Measurements from ENCODE around the gene CYTH2. TPM values are rescaled to one million over a fixed set of nuclear protein-coding genes. Genes with fewer than 3 reads are reported as not detected.

The CYTH2 gene
- total RNA-seq, 1 donor from 2014 or later, result 50.3 TPM

GRCh38 chr19:48497728-48498594 is 28.8 kb downstream of the CYTH2 start:
- Histone ChIP-seq H3K4me1 (peaks cover 14% of the 10 kb centered on the region), H3K9ac (no peak overlapping the region), H3K4me3 (no peak overlapping the region), H3K9me3 (ENCODE audit: low read depth) (no peaks in the 10 kb centered on the region), H2AFZ (replicated peaks) (no peak overlapping the region), H3K27ac (no peak overlapping the region), H3K79me2 (ENCODE audit: low read depth) (no peaks in the 10 kb centered on the region), H3K36me3 (no peaks in the 10 kb centered on the region), H4K20me1 (ENCODE audit: low read depth) (peaks cover 4% of the 10 kb centered on the region), H3F3A (ENCODE audit: low read depth) (peaks cover 39% of the 10 kb centered on the region), H3K27me3 (peaks cover 20% of the 10 kb centered on the region), H3K4me2 (no peak overlapping the region)
- Mint-ChIP-seq H3K36me3 (peaks cover 1% of the 10 kb centered on the region), H3K27me3 (ENCODE audit: insufficient read depth, low read depth) (peaks cover 13% of the 10 kb centered on the region), H3K4me3 (no peak overlapping the region), H3K27ac (no peak overlapping the region), H3K4me1 (peaks cover 30% of the 10 kb centered on the region), H3K9me3 (no peaks in the 10 kb centered on the region)
- TF ChIP-seq, protein P1, sequence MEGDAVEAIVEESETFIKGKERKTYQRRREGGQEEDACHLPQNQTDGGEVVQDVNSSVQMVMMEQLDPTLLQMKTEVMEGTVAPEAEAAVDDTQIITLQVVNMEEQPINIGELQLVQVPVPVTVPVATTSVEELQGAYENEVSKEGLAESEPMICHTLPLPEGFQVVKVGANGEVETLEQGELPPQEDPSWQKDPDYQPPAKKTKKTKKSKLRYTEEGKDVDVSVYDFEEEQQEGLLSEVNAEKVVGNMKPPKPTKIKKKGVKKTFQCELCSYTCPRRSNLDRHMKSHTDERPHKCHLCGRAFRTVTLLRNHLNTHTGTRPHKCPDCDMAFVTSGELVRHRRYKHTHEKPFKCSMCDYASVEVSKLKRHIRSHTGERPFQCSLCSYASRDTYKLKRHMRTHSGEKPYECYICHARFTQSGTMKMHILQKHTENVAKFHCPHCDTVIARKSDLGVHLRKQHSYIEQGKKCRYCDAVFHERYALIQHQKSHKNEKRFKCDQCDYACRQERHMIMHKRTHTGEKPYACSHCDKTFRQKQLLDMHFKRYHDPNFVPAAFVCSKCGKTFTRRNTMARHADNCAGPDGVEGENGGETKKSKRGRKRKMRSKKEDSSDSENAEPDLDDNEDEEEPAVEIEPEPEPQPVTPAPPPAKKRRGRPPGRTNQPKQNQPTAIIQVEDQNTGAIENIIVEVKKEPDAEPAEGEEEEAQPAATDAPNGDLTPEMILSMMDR (IDR thresholded peaks at IDR 0.05), result no peak
- DNase-seq (ENCODE audit: low spot score), result no peak

- peaks cover 4% of the 10 kb centered on the region for H4K20me1 ChIP-seq (ENCODE audit: low read depth)
- DNase-seq (ENCODE audit: low spot score), result no peak
- no peak overlapping the region for H3K4me3 ChIP-seq
- H3K36me3 ChIP-seq, result no peaks in the 10 kb centered on the region
- H3K4me3 Mint-ChIP-seq, result no peak overlapping the region
- peaks cover 40% of the 10 kb centered on the region for H3F3A ChIP-seq (ENCODE audit: low read depth)
- H3K9me3 ChIP-seq (ENCODE audit: low read depth), result no peaks in the 10 kb centered on the region
- H2AFZ ChIP-seq (replicated peaks), result no peak overlapping the region
- H3K9ac ChIP-seq, result no peak overlapping the region
- H3K27me3 ChIP-seq, result peaks cover 17% of the 10 kb centered on the region
- peaks cover 1% of the 10 kb centered on the region for H3K36me3 Mint-ChIP-seq
- H3K4me1 Mint-ChIP-seq, result peaks cover 33% of the 10 kb centered on the region
- no peak overlapping the region for H3K4me2 ChIP-seq
- no peak overlapping the region for H3K27ac Mint-ChIP-seq
- no peaks in the 10 kb centered on the region for H3K9me3 Mint-ChIP-seq
- H3K79me2 ChIP-seq (ENCODE audit: low read depth), result no peaks in the 10 kb centered on the region
- H3K4me1 ChIP-seq, result peaks cover 14% of the 10 kb centered on the region
- peaks cover 16% of the 10 kb centered on the region for H3K27me3 Mint-ChIP-seq (ENCODE audit: insufficient read depth, low read depth)
- no peak overlapping the region for H3K27ac ChIP-seq
- TF ChIP-seq, protein P1 (IDR thresholded peaks at IDR 0.05), result no peak
- TF ChIP-seq EZH2phosphoT487 (IDR thresholded peaks at IDR 0.05) (no peak), EZH2 (IDR thresholded peaks at IDR 0.05) (no peak)
Observed at GRCh38 chr19:48498595-48499311, 29.6 kb downstream of the CYTH2 start.

- H3K27ac Mint-ChIP-seq, result no peak overlapping the region
- Histone ChIP-seq H3K27me3 (peaks cover 10% of the 10 kb centered on the region), H3K36me3 (no peaks in the 10 kb centered on the region), H3K9me3 (ENCODE audit: low read depth) (no peaks in the 10 kb centered on the region), H3K4me1 (peaks cover 10% of the 10 kb centered on the region), H4K20me1 (ENCODE audit: low read depth) (peaks cover 4% of the 10 kb centered on the region), H2AFZ (replicated peaks) (no peak overlapping the region), H3K4me3 (no peak overlapping the region), H3K9ac (no peak overlapping the region), H3K27ac (no peak overlapping the region), H3K4me2 (no peak overlapping the region), H3K79me2 (ENCODE audit: low read depth) (no peaks in the 10 kb centered on the region), H3F3A (ENCODE audit: low read depth) (peaks cover 35% of the 10 kb centered on the region)
- H3K27me3 Mint-ChIP-seq (ENCODE audit: insufficient read depth, low read depth), result peaks cover 16% of the 10 kb centered on the region
- H3K4me3 Mint-ChIP-seq, result no peak overlapping the region
- H3K9me3 Mint-ChIP-seq, result no peaks in the 10 kb centered on the region
- no peak for DNase-seq (ENCODE audit: low spot score)
- H3K36me3 Mint-ChIP-seq, result peaks cover 1% of the 10 kb centered on the region
- no peak for TF ChIP-seq EZH2 (IDR thresholded peaks at IDR 0.05)
- TF ChIP-seq, protein P1 (IDR thresholded peaks at IDR 0.05), result no peak
- no peak for TF ChIP-seq EZH2phosphoT487 (IDR thresholded peaks at IDR 0.05)
- H3K4me1 Mint-ChIP-seq, result peaks cover 30% of the 10 kb centered on the region
Observed at GRCh38 chr19:48499316-48500090, 30.3 kb downstream of the CYTH2 start.
